ENCODE measurements around the gene HSPA8. TPM values are rescaled to one million over a fixed set of nuclear protein-coding genes. Genes with fewer than 3 reads are reported as not detected.

HSPA8 gene
- total and polyA plus RNA-seq, 10 of the 15 experiments (the other 5 are each of a cell fraction or from before 2014, with no cell fraction given) = 1,190 to 3,205 (median 2,045) TPM

DNA sequence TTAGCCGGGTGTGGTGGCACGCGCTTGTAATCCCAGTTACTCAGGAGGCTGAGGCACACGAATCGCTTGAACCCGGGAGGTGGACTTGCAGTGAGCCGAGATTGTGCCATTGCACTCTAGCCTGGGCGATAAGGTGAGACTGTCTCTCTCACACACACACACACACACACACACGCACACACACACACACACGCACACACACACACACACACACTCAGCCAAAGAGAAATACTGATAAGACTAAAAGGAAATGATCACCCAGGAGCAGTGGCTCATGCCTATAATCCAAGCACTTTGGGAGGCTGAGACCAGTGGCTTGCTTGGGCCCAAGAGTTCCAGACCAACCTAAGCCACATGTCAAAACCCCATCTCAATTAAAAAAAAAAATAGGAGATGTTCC is 20.8 kb downstream of the HSPA8 start:
- DNase-seq (ENCODE audit: low read depth, low spot score) (no peak), FAIRE-seq (no peak), ATAC-seq (no peak)
- intact Hi-C loops (cut with micrococcal nuclease; ENCODE audit: unreplicated experiment) (no loop called here), in situ Hi-C loops (cut with MboI) (no loop called here)
- no peak overlapping the region for H3K9ac ChIP-seq (ENCODE audit: control insufficient read depth, insufficient read depth, low read length)
- no peak overlapping the region for H3K4me3 ChIP-seq
- CTCF ChIA-PET = no interaction called here
- H3K27me3 ChIP-seq (replicated peaks in 1 of 2; ENCODE audit: control insufficient read depth in 2 of 2, insufficient read depth in 2 of 2, low read length in 1 of 2) = no peaks in the 10 kb centered on the region
- TF ChIP-seq BRCA1 (IDR thresholded peaks at IDR 0.05; ENCODE audit: low read depth, low read length) (no peak), CBFB (IDR thresholded peaks at IDR 0.05; ENCODE audit: low read depth) (no peak), GATAD2B (conservative IDR thresholded peaks at IDR 0.05; ENCODE audit: low read depth) (no peak), EED (IDR thresholded peaks at IDR 0.05; ENCODE audit: low read depth) (no peak), BACH1 (IDR thresholded peaks at IDR 0.05; ENCODE audit: borderline replicate concordance) (no peak), SMC3 (IDR thresholded peaks at IDR 0.05; ENCODE audit: borderline replicate concordance, low read length) (no peak), IKZF2 (IDR thresholded peaks at IDR 0.05) (no peak)
- TF ChIP-seq, protein P1, sequence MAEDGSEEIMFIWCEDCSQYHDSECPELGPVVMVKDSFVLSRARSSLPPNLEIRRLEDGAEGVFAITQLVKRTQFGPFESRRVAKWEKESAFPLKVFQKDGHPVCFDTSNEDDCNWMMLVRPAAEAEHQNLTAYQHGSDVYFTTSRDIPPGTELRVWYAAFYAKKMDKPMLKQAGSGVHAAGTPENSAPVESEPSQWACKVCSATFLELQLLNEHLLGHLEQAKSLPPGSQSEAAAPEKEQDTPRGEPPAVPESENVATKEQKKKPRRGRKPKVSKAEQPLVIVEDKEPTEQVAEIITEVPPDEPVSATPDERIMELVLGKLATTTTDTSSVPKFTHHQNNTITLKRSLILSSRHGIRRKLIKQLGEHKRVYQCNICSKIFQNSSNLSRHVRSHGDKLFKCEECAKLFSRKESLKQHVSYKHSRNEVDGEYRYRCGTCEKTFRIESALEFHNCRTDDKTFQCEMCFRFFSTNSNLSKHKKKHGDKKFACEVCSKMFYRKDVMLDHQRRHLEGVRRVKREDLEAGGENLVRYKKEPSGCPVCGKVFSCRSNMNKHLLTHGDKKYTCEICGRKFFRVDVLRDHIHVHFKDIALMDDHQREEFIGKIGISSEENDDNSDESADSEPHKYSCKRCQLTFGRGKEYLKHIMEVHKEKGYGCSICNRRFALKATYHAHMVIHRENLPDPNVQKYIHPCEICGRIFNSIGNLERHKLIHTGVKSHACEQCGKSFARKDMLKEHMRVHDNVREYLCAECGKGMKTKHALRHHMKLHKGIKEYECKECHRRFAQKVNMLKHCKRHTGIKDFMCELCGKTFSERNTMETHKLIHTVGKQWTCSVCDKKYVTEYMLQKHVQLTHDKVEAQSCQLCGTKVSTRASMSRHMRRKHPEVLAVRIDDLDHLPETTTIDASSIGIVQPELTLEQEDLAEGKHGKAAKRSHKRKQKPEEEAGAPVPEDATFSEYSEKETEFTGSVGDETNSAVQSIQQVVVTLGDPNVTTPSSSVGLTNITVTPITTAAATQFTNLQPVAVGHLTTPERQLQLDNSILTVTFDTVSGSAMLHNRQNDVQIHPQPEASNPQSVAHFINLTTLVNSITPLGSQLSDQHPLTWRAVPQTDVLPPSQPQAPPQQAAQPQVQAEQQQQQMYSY (CRISPR knock-in tag; IDR thresholded peaks at IDR 0.05) = no peak
- H3K27ac ChIP-seq (ENCODE audit: control insufficient read depth, insufficient read depth) = no peak overlapping the region
- no peaks in the 10 kb centered on the region for H3K9me3 ChIP-seq (replicated peaks; ENCODE audit: control insufficient read depth, insufficient read depth, low read length)
- WGBS (ENCODE audit: insufficient coverage, insufficient replicate concordance, low lambda C conversion rate, missing lambda C conversion rate) = 79% methylated on average over 10 of the region's 10 CpGs
- H3K4me2 ChIP-seq (ENCODE audit: control insufficient read depth, insufficient read depth) = no peak overlapping the region
- no peak overlapping the region for H2AFZ ChIP-seq (ENCODE audit: control insufficient read depth, low read depth, low read length)
- RAD21 ChIA-PET (ENCODE audit: unreplicated experiment) = no interaction called here
- no peaks in the 10 kb centered on the region for H3K4me1 ChIP-seq (ENCODE audit: control insufficient read depth, insufficient read depth, low read length)
- H3K79me2 ChIP-seq (ENCODE audit: control insufficient read depth, insufficient read depth, low read length) = no peaks in the 10 kb centered on the region
- POLR2A ChIA-PET = no interaction called here
- BruUV-seq (replicated peaks) = no TSS peak
- no peaks in the 10 kb centered on the region for H4K20me1 ChIP-seq (ENCODE audit: control insufficient read depth, insufficient read depth)
- SMC1A ChIA-PET (ENCODE audit: uncharacterized antibody, unreplicated experiment) = no interaction called here
- H3K36me3 ChIP-seq (ENCODE audit: control insufficient read depth in 2 of 2, insufficient read depth in 2 of 2, low read length in 1 of 2) = no peaks in the 10 kb centered on the region

All from GM12878 (cell line).